ENCODE data around the gene NALCN. TPM values are rescaled to one million over a fixed set of nuclear protein-coding genes. Genes with fewer than 3 reads are reported as not detected.

The NALCN gene
- total and polyA plus RNA-seq, 4 donors, result 20.8 to 70.7 (median 43.1) TPM

DNA sequence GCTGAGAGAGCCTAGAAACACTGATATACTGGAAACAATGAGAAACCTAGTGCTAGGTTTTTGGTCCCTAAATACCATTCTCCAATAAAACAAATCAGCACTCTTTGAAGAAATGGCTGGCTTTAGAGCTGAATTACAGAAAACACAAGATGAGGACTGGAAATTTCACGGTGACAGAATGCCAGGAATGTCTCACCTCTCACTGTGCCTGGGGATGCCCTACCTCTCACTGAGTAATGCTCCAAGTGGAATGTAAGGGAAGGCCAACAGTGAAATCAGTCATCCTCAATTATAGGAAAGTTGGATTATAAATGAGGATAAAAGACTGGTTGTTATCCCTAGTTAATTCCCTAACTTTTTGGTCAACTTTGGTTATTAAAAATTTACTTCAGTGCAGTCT lies 259.0 kb downstream of the NALCN start:
- Histone ChIP-seq H3K27me3 (ENCODE audit: control insufficient read depth, insufficient read depth, low read length) (peaks cover 3% of the 10 kb centered on the region), H3K4me1 (ENCODE audit: control insufficient read depth, insufficient read depth, low read length) (no peaks in the 10 kb centered on the region), H3K36me3 (ENCODE audit: control insufficient read depth, insufficient read depth, low read length) (no peaks in the 10 kb centered on the region), H3K9me3 (ENCODE audit: control insufficient read depth, insufficient read depth, low read length) (no peaks in the 10 kb centered on the region), H3K27ac (ENCODE audit: low read depth, low read length) (no peak overlapping the region), H3K4me3 (ENCODE audit: low read depth, low read length) (no peak overlapping the region)
- DNase-seq (ENCODE audit: low read depth in 4 of 6, low spot score in 6 of 6), result no peak
- WGBS (ENCODE audit: insufficient coverage), result 17% methylated on average over 1 of the region's 1 CpG

DNA sequence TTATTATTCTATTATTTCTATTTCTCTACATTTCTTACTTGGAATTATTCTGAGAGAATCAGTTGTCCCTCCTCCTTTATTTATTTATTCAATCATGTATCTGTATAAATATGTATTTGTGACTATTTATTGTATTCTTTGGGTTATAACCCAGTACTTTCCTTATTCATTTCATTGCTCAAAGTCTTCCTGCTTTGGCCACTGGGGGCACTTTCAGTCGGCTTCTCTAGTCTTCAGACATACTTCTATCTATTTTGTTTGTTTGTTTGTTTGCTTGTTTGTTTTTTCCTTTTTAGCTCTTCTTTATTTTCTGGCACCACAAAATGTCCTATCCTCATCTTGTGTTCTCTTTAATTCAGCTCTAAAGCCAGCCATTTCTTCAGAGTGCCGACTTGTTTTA lies 260.4 kb downstream of the NALCN start:
- H3K4me1 ChIP-seq (ENCODE audit: control insufficient read depth, insufficient read depth, low read length), result no peaks in the 10 kb centered on the region
- WGBS (ENCODE audit: insufficient coverage), result no CpG with 5 or more reads among the region's 2 CpGs
- H3K27ac ChIP-seq (ENCODE audit: low read depth, low read length), result no peak overlapping the region
- H3K9me3 ChIP-seq (ENCODE audit: control insufficient read depth, insufficient read depth, low read length), result no peaks in the 10 kb centered on the region
- no peaks in the 10 kb centered on the region for H3K36me3 ChIP-seq (ENCODE audit: control insufficient read depth, insufficient read depth, low read length)
- DNase-seq (ENCODE audit: low read depth in 4 of 6, low spot score in 6 of 6), result peak in 1 of 6 donors; percentile 25
- H3K4me3 ChIP-seq (ENCODE audit: low read depth, low read length), result no peak overlapping the region
- H3K27me3 ChIP-seq (ENCODE audit: control insufficient read depth, insufficient read depth, low read length), result peaks cover 3% of the 10 kb centered on the region

DNA sequence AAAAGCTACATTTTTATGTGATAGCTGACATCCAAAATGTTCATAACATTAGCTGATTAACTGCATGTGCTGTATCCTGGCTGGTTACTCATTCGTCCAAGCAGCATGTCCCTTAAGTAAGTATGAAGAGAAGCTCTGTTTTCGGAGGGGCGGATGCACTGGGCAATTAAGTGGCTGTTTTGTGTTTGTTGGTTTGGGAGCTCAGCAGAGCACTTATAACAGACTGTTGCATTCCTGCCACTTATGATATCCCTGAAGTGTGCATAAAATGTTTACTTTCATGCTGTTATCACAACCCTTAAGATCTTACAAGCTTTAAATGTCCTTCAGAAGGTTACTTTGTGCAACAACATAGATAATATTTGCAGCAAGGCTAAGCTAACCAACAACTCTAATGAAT lies 264.1 kb downstream of the NALCN start:
- Histone ChIP-seq H3K27ac (ENCODE audit: low read depth, low read length) (no peak overlapping the region), H3K36me3 (ENCODE audit: control insufficient read depth, insufficient read depth, low read length) (no peaks in the 10 kb centered on the region), H3K4me3 (ENCODE audit: low read depth, low read length) (no peak overlapping the region), H3K27me3 (ENCODE audit: control insufficient read depth, insufficient read depth, low read length) (peaks cover 3% of the 10 kb centered on the region), H3K9me3 (ENCODE audit: control insufficient read depth, insufficient read depth, low read length) (no peaks in the 10 kb centered on the region), H3K4me1 (ENCODE audit: control insufficient read depth, insufficient read depth, low read length) (no peaks in the 10 kb centered on the region)
- 50% methylated on average over 2 of the region's 3 CpGs for WGBS (ENCODE audit: insufficient coverage)
- peak in 2 of 6 donors; percentile 17 to 73 for DNase-seq (ENCODE audit: low read depth in 4 of 6, low spot score in 6 of 6)

DNA sequence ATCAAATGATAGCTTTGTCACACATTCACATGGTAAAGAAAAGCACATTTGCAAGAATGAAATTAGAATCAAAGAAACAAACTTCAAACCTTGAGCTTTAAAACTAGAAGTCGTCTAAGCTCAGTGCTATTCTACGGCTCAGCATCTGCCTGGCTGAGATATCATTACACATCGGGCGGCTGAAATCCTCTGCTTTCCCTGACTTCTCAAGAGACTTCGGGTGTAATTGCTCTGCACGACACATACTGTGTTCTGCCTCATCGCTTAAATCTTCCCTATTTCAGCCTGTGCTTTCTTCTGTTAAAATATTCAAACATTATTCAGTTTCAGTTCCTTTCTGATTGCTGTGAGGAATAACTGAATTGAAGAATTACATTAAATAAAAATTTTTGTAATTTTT lies 265.3 kb downstream of the NALCN start:
- Histone ChIP-seq H3K27ac (ENCODE audit: low read depth, low read length) (no peak overlapping the region), H3K27me3 (ENCODE audit: control insufficient read depth, insufficient read depth, low read length) (peaks cover 3% of the 10 kb centered on the region), H3K4me1 (ENCODE audit: control insufficient read depth, insufficient read depth, low read length) (no peaks in the 10 kb centered on the region), H3K9me3 (ENCODE audit: control insufficient read depth, insufficient read depth, low read length) (no peaks in the 10 kb centered on the region), H3K36me3 (ENCODE audit: control insufficient read depth, insufficient read depth, low read length) (no peaks in the 10 kb centered on the region), H3K4me3 (ENCODE audit: low read depth, low read length) (no peak overlapping the region)
- peak in 3 of 6 donors; percentile 43 to 93 (median 59) for DNase-seq (ENCODE audit: low read depth in 4 of 6, low spot score in 6 of 6)
- WGBS (ENCODE audit: insufficient coverage), result 9% methylated on average over 4 of the region's 7 CpGs

DNA sequence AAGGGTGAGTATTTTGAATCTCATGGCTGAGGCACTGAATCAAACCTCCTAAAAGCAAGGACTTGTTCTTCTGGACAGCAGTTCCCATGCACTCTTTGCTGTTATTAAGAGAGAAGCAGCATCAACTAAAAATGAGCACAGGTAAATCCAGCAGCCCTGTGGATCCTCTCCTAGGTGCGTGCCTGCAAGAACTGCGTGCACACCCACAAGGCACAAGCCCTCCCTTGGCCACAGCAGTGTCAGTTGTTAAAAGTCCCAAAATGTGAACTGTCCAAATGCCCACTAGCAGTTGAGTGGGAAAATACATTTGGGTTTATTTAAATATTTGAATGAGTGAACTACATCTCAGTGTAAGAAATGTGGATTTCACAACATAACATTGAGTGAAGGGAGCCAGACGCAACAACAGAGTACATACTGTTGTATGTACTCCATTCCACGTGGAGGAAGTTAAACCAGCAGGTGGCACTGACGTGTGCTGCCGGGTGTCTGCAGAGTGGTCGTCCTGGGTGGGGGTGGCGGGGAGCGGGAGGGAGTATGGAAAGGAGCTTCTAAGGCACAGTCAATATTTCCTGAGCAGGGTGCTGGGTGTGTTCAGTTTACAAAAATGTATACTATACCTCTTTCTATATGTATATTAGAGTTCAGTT lies 266.4 kb downstream of the NALCN start:
- peak in 3 of 6 donors; percentile 26 to 84 (median 54) for DNase-seq (ENCODE audit: low read depth in 4 of 6, low spot score in 6 of 6)
- peaks cover 3% of the 10 kb centered on the region for H3K27me3 ChIP-seq (ENCODE audit: control insufficient read depth, insufficient read depth, low read length)
- H3K9me3 ChIP-seq (ENCODE audit: control insufficient read depth, insufficient read depth, low read length), result no peaks in the 10 kb centered on the region
- 37% methylated on average over 6 of the region's 9 CpGs for WGBS (ENCODE audit: insufficient coverage)
- H3K27ac ChIP-seq (ENCODE audit: low read depth, low read length), result no peak overlapping the region
- H3K4me3 ChIP-seq (ENCODE audit: low read depth, low read length), result no peak overlapping the region
- H3K4me1 ChIP-seq (ENCODE audit: control insufficient read depth, insufficient read depth, low read length), result no peaks in the 10 kb centered on the region
- no peaks in the 10 kb centered on the region for H3K36me3 ChIP-seq (ENCODE audit: control insufficient read depth, insufficient read depth, low read length)

DNA sequence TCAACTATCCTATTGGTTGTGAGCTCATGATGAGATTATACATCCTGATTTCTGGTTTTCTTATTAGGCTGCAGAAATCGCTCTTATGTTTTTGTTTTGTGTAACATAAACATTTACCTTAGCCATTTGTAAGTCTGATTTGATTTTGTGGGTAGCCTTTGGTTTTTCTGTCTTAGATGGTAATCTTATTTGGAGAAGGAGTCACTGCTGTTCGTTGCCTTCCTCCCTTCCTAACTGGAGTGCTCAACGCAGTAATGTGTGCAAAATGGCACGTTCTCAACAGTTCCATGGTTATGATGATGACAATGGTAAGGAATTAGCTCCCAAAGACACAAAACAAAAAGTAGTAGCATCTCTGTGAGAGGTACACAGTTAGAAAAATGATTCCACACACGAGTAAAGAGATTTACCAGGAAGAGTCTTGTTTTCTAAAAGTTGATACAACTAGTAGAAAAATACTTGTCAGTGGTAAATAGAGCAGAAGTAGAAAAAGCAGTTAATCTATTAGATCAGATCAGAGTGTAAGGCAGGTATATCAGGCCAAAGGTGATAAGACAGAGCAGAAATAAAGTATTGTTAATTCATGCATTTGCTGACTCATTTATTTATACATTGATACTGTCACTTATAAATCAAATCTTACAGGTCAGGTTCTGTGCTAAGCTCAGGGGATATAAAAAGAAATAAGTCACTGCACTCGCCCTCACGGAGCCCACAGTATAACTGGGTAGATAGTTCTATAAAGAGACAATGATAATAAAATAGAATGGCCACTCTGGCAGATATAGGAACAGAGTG lies 270.0 kb downstream of the NALCN start:
- WGBS (ENCODE audit: insufficient coverage), result 100% methylated on average over 1 of the region's 7 CpGs

DNA sequence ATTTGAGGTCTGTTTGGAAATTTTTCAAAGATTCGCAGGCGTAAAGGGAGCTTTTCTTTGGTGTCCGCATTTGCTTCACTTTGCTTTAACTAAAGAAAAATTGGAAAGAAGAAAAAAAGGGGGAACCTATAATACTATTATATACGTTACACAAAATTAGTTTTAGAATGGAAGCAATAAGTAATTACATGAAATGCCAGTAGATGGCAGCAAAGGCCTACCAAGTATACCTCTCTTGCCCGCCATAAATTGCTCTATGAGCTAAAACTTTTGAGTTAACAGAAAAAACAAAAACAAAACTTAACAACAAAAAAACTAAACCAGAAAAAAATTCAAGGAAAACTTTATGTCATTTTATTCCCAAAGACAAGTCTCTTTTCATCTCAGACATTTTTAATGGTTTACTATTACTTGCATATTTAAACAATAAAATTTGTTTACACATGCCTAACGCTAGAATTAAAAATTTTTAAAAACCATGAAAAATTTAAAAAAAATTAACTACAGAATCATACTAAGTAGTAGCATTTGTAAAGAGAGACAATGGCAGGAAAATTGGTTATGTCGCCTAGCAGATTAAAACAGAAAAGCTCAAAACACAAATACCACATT lies 271.4 kb downstream of the NALCN start:
- H3K27me3 ChIP-seq (ENCODE audit: control insufficient read depth, insufficient read depth, low read length), result no peaks in the 10 kb centered on the region
- peak in 5 of 6 donors; percentile 52 to 92 (median 62) for DNase-seq (ENCODE audit: low read depth in 4 of 6, low spot score in 6 of 6)
- WGBS (ENCODE audit: insufficient coverage), result no CpG with 5 or more reads among the region's 7 CpGs
- no peaks in the 10 kb centered on the region for H3K4me1 ChIP-seq (ENCODE audit: control insufficient read depth, insufficient read depth, low read length)
- no peak overlapping the region for H3K27ac ChIP-seq (ENCODE audit: low read depth, low read length)
- H3K4me3 ChIP-seq (ENCODE audit: low read depth, low read length), result no peak overlapping the region
- H3K36me3 ChIP-seq (ENCODE audit: control insufficient read depth, insufficient read depth, low read length), result no peaks in the 10 kb centered on the region
- H3K9me3 ChIP-seq (ENCODE audit: control insufficient read depth, insufficient read depth, low read length), result no peaks in the 10 kb centered on the region

More for the DNA sequence above, 270.0 kb downstream of the NALCN start:
- Histone ChIP-seq H3K36me3 (ENCODE audit: control insufficient read depth, insufficient read depth, low read length) (no peaks in the 10 kb centered on the region), H3K4me1 (ENCODE audit: control insufficient read depth, insufficient read depth, low read length) (no peaks in the 10 kb centered on the region), H3K27me3 (ENCODE audit: control insufficient read depth, insufficient read depth, low read length) (no peaks in the 10 kb centered on the region), H3K4me3 (ENCODE audit: low read depth, low read length) (no peak overlapping the region), H3K27ac (ENCODE audit: low read depth, low read length) (no peak overlapping the region), H3K9me3 (ENCODE audit: control insufficient read depth, insufficient read depth, low read length) (no peaks in the 10 kb centered on the region)
- no peak for DNase-seq (ENCODE audit: low read depth in 4 of 6, low spot score in 6 of 6)

DNA sequence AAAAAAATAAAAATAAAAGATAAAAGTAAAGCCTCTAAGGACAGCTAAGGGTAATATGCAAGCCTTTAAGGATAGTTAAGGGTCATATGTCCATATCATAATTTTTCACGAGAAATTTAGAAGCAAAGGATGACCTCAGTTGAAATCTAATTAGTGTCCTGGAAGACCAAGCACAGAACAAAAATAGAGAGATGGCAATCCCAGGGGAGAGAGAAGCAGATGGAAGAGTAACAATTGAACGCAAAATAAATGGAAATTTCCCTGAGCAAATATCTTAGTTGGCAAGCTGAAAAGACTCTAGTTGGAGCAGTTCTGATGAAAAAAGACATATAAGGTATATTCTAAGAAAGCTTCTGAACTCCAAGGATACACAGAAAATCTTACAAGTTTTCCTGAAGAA lies 275.4 kb downstream of the NALCN start:
- no peaks in the 10 kb centered on the region for H3K27me3 ChIP-seq (ENCODE audit: control insufficient read depth, insufficient read depth, low read length)
- 88% methylated on average over 1 of the region's 2 CpGs for WGBS (ENCODE audit: insufficient coverage)
- no peaks in the 10 kb centered on the region for H3K36me3 ChIP-seq (ENCODE audit: control insufficient read depth, insufficient read depth, low read length)
- H3K9me3 ChIP-seq (ENCODE audit: control insufficient read depth, insufficient read depth, low read length), result no peaks in the 10 kb centered on the region
- no peak overlapping the region for H3K4me3 ChIP-seq (ENCODE audit: low read depth, low read length)
- H3K4me1 ChIP-seq (ENCODE audit: control insufficient read depth, insufficient read depth, low read length), result no peaks in the 10 kb centered on the region
- DNase-seq (ENCODE audit: low read depth in 4 of 6, low spot score in 6 of 6), result no peak
- H3K27ac ChIP-seq (ENCODE audit: low read depth, low read length), result no peak overlapping the region

DNA sequence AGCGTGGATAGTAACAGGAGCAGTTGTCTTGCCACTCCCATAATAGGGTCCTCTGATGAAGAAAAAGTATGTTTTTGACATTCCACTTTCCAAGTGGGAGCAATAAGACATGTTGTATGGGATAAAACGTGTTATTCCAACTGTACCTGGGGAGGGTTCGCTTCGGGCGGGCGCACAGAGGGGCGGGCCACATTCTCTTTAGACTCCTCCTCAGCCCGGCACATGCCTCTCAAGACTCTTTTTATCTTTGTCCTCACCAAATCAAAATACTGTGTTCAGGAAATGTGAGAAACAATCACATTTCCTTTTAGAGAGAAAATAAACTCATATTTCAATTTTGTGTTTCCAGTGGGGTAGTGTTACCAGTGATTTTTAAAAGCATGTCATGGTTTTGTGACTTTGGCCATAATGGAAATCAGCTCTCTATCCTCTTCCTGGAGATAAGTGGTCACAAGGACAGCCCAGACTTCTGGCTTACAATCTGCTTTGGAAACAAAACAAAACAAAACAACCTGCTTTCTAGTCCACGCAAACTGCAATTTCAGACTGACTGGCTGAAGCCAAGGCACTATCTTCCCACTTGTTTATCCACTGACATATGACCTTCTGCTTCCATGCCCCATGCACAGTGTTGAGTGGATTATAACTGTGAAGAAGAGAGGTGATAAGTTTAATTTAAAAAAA lies 276.1 kb downstream of the NALCN start:
- no peaks in the 10 kb centered on the region for H3K9me3 ChIP-seq (ENCODE audit: control insufficient read depth, insufficient read depth, low read length)

More for the DNA sequence above, 276.1 kb downstream of the NALCN start:
- Histone ChIP-seq H3K4me3 (ENCODE audit: low read depth, low read length) (no peak overlapping the region), H3K27ac (ENCODE audit: low read depth, low read length) (no peak overlapping the region), H3K4me1 (ENCODE audit: control insufficient read depth, insufficient read depth, low read length) (no peaks in the 10 kb centered on the region), H3K27me3 (ENCODE audit: control insufficient read depth, insufficient read depth, low read length) (no peaks in the 10 kb centered on the region), H3K36me3 (ENCODE audit: control insufficient read depth, insufficient read depth, low read length) (no peaks in the 10 kb centered on the region)
- no peak for DNase-seq (ENCODE audit: low read depth in 4 of 6, low spot score in 6 of 6)
- 83% methylated on average over 1 of the region's 9 CpGs for WGBS (ENCODE audit: insufficient coverage)

All from spinal cord (tissue), 10 donors.